Lung microvascular endothelial cell (primary cell): Measurements from ENCODE around the gene ZNF217. TPM values are rescaled to one million over a fixed set of nuclear protein-coding genes. Genes with fewer than 3 reads are reported as not detected.
A peak's percentile ranks its signal among the peaks of the same experiment; 100 is the strongest.
"Not testable (repeated sequence)": the region's sequence is repeated elsewhere in the genome, so short reads cannot be mapped to it uniquely, and the experiment has no call there.

ENCODE experiments used
- DNase-seq, 2 donors: peaks; one replicate each; pipeline versions ENCODE4 v3.0.0 to v3.0.0-alpha.2; 2010; ENCODE audit warnings: low read depth in 2 of 2
- total RNA-seq: library from RNA; depleted of rRNA; stranded (reverse); fragments of >200 nt; gene quantifications from 2 replicates; pipeline ENCODE4 v1.2.1, GENCODE V29; 2014

Gene ZNF217
- total RNA-seq, 1 donor from 2014 or later = 9.7 TPM

DNA sequence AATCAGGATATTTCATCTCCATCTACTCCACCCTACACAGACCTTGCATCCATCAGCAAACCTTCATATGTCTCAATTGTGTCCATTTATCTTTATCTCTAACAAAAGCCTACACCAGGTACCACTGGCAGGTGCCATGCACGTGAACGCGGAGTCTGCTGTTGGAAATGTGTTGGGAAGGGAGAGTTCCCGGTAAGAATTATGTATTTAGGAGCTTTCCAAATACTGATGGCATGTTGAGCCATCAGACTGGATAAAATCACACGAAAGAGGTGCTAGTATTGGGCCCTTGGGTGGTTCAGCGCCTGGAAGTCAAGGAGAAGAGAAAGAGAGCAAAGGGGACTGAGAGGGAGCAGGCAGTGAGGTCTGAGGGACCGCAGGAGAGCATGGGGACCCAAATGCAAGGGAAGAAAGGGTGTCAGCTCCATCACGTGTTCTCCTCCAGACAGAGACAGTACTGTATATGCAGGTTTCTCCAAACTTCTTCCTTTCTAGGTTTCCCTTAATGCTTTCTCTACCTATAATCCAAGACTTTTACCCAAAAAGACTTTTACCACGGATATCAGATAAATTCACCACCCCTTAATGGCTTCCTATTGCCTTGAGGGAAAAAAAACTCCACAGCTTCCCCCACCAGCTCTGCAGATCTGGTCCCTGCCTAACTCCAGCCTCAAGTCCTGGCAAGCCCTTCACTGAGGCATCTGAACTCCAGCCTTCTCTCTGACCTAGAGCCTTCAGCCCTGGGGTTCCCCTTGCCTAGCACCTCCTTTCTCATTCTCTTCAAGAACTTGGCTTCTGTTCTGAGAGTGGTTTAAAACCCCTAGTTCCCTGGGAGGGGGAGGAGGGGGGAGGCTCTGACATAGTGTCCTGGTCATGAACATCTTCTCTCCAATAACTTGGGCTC, 4.8 kb upstream of the ZNF217 start:
- DNase-seq = no peak

DNA sequence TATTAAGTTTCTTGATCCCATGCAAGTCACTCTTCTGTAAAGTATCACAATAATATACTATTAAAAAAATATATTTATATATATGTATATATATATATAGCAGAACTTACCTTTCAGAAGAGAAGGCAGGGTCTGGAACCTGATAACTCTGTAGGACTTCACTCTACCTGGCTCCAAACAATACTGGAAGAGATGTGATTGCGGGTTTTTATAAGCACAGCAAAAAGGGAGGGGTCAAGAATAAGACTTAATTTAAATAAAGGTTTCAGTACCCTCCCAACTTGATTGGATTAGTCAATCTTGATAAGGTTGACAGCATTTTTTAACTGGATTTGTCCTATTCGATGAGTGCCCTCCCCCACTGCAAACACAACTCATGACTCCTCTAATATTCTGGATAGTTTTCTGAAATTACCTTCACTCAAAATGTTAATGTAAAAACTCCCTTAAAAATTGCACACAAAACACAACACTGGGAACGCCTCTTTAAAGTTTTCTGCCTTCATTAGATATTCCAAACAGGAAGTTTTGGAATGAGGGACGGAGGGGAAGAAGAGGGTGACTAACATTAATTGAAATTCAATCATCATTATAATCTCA, 4.0 kb upstream of the ZNF217 start:
- no peak for DNase-seq

DNA sequence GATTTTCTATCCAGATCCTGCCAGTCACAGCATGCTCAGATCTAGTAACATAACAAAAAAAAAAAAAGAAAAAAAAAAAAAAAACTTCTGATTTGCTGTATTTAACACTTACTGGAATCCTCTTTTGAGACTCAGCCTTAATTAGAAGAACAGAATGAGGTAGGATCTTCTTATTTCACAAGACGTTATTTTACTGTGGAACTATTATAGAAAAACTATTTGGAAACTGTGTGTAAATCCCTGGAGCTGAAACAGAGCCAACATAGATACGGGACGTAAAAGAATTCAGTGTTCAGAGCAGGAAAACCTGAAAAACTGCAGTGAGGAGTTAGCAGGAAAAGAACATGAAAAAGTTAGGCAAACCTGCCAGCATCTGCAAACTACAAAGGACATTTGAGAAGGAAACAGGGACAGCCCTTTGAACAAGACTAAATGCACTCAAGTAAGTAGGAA, 3.4 kb upstream of the ZNF217 start:
- DNase-seq = peak in 1 of 2 donors; percentile 55

DNA sequence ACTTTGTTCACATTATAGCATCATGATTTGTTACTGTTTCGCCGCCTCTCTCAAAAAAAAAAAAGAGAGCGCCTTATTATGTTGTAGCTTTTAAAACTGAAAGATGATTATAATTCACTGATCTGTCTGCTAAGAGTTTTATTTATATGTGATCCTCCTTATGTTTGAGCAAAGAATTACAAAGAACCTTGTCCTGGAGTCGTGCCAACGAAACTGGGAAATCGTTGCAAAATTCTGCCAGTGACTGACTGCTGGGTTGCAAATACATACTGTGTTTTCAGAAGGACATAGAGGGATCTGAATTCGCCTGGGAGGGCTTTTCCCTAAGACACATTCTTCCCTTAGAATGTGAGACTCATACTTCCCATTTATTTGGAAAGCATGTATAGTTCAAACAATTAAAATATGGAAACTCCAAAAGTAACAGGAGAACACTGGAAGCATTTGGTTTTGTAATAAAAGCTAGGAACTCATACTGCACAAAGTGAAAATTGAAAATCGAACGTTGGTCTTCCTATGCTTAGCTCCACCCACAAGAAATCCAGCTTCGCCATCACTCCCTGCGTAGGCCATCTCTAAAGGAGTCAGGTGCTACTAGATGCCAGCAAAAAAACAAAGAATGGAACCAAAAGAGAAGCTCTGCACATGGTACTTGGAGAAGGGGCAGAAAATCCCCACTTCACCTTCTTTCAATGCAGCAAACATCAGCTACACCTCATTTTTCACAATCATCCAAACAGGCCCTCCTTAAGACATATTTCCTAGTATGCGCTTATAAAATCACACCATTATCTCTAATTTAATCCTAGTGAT, 2.8 kb upstream of the ZNF217 start:
- peak in 1 of 2 donors; percentile 26 for DNase-seq

DNA sequence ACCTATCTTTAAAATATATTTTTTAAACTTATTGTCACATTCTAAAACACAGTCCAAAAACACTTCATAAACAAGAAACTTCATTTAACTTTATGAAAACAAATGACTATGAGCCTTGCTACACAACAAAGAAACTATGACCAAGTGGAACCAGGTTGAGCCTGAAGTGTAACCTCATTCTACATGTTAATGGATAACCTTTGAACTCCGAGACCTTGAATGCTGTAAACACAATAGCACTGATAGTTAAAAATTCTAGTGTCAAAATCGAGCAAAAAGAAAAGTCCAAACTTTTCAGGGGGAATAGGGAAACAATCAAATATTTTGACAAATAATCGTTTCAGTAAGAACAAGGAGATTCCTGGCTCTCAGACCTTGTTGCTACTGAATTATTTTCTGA, 2.1 kb upstream of the ZNF217 start:
- not testable (repeated sequence) for DNase-seq

DNA sequence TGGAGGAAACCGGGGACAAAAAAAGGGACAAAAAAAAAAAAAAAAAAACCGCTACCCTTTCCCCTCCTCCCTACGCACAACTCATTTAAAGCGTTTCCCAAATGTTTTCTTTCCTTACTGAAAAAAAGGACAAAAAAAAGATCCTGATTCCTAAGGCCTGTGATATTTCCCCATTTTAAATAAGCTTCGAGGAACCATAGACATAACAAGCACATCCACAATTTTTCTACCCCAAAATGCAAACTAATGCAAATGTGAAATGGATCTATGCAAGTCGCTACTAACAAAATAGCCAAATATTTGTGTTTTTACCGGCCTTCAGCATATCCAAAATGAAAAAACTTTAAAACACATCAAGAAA, 1.4 kb upstream of the ZNF217 start:
- no peak for DNase-seq

DNA sequence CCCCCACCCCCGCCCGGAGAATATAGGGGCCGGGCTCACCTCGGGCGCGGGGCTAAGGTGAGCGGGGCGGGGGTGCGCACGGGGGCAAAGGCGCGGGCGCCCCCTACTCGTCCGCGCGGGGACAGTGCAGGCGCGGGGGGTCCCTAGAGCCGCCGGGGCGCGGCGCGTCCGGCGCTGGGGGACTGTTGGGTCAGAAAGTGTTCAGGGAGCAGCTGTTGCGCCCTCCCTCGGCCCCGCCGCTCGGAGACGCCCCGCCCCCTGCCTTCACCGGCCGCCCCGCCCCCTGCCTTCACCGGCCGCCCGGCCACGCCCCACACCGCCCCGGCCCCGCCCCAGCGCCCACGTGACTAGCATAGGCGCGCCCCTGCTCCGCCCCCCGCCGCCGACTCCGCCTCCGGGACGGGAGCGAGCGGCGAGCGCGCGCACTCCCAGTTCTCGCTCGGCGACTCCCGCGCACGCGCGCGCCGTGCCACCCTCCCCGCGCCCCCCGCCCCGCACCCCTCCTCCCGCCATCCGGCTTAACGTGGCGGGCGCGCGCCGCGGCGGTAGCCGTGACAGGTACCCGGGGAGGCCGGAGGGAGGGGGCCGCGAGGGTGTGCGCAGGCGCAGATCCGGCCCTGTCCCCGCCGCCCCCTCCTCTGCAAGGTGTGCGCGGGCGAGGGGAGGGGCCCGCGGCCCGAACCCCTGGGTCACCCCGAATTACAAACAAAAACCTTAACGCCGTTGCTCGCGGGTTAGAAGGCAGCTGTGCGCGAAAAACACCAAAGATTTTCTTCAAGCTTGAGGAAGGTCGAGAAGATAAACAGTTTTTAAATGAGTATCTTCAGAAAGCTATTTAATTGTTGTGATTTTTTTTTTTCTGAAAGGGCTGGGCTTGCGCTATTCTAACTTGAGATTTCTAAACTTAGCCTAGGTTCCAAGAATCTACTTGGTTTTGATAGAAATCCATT, 704 bp upstream of the ZNF217 start:
- DNase-seq = peak; percentile 95 to 98

DNA sequence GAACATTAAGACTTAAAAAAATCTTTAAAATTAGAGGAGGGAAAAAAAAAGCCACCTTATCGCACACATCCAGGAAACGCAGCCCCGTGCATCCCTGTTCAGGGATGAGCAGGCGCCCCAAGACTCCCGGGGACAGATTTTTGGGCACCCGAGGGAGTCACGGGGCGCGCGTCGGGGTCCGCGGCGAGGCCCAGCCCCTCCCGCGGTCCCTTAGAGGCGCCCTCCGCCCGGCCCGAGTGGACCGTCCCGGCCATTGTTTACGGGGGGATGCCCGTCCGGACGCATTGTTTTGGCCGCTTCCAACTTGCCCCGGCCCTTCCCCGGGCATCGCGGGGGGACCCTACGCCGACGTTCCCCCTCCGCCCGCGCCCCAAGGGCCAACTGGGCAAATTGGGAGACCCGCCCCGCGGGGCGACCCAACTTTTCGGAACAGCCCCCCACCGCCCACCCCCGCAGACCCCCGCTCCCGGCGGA, 610 bp downstream of the ZNF217 start:
- DNase-seq = peak; percentile 34

DNA sequence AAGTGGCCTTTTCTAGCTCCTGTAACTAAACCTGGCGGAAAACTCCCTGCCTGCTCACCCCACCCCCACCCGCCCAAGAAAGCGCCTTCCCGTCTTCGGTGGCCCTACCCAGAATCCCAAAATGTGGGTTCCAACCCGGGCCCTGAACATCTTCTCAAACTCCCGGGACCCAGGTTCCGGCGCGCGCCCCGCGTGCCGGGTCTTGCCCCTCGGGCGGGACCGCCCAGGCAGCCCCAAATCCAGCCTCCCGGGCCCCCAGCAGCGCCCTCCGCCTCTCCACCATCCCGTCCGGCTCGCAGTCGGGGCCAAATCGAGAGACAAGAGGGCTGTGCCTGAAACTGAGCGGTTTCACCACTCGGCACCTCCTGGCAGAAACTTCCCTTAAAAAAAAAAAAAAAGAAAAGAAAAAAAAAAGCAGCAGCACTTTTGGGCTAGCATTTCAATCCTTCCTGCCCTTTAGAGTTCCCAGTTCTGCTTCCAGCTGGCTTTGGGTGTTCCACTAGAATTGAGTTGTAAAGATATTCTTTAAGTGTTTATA, 1.1 kb downstream of the ZNF217 start:
- peak; percentile 50 to 63 for DNase-seq

DNA sequence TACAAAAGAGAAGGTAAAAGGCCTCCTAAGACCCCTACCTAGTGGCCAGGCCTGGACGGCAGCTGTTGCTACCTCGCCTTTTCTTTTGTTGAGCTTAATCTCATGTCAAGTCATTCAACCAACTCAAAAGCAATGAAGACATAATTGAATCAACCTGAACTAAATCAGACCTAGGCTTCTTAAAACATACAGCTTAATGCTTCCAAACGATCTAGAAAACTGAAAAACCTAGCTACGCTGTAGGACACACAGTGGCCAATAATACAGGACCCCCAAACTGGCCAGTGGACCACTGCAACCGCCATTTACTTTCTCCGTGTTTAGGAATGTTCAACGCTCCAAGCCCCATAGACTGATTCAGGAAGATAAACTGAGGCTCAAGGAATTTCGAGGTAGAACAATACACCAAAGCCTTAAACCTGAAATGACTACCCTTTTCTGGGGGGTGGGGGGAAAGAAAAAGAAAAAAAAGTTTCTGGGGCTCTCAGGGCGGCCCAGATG, 1.6 kb downstream of the ZNF217 start:
- peak in 1 of 2 donors; percentile 21 for DNase-seq

DNA sequence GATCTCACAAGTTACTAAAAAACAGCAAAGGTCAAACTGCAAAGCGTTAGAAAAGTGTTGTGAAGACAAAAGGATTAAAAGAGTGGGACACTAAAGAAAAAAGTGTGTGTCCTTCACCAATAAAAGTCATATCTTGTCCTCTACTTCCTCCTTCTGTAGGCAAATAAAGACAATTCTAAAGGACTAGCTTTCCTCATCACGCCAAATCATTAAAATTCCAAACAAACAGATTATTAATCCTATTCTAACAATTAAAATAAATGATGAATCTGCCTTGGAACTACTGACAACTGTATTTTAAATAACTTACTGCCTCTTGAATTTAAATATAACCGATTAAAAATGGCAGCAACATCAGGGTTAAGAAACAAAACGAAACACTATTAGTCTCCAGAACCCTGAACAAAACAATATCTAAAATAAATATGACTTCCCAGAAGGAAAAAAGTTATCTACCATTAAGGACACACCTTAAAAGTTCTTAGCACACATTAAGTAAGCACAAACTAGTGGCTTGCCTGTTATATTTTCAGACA, 2.4 kb downstream of the ZNF217 start:
- not testable (repeated sequence) for DNase-seq

DNA sequence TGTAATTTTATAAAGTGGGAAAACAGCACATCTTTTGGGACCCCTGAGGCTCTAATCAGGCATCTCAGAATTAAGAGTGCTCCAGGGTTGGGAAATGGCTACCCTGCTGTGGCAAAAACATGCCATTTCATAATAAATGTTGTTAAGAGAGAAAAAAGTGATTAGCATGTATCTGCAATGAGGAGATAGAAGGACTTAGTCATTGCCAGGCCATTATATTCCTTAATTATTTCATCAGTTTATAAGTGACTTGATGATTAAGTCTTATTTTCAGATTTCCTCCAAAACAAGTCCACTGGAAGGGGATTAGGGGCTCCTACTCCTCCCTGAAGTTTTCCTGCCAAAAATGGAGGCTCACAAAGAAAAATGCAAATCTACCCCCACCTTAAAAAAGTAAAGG, 3.0 kb downstream of the ZNF217 start:
- DNase-seq = not testable (repeated sequence)

DNA sequence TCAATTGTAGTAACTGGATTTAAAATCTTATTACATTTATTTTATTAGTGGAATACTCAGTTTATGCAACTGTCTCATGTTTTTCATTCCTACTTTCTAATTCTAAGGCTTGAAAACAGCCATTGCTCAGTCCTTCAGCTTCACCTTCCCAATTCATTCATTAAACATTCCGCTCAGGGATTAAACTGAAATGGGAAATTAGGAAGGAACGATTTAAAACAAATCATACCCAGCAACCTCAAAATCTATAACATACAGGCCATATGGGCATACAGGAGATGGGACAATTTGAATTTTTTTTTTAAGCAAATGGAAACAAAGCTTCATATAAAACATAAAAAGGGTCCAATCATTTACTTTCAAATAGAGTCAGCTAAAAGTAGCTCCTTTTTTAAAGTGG, 3.5 kb downstream of the ZNF217 start:
- DNase-seq = not testable (repeated sequence)

DNA sequence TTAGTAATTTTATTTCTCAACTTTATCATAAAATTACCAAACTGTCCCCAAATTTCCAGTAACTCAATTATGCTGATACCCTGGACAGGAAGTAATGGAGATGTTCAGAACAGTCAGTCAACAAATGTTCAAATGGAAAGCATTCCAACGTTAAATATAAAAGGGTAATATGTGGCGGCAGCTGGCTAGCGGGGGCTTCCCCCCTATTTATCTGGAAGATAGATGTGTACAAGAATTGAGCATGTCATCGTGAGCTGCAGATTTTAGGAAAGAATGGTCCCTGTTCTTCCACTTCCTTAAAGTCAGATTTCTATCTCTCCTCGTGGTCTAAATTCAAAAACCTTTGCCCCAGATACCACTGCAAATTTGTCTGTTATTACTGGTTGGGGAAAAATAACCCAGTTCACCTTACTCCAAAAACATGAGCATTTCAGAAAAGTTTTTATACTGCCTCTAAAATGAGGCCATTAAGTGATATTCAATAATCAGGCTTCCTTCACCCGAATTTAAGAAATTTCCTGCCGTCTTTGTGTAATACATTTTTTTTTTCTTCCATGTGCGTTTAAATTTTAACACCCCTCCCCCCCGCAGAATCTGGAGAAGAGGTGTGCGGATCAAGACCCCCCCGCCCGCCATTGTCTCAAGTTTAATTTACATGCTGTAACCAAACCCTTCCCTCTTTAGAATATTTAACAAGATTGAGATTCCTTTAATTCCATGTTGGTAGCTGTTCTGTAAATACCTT, 4.1 kb downstream of the ZNF217 start:
- not testable (repeated sequence) for DNase-seq

DNA sequence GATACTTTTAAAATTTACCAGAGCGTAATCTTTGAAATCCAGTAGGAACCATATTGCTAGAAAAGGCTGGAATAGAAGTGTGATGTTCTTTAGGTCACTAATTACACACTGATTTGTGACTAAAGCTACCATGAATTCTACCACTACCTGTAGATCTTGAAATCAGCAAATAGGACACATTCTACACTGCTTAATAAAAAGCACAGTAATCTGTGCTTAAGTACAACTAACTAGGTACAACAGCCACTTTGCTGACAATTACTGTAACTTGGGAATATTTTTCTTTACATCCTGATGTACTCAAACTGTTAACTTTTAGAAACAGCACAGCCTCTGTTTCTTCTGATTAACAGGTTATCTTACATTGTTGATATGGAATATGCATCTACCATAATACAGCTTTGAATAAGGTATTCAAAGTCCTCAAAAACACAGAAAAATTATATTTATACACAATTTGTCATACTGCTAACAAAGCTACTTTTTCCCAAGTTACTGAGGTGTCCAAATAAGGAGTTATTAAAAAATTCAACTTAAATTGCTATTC, 6.4 kb downstream of the ZNF217 start:
- not testable (repeated sequence) for DNase-seq

DNA sequence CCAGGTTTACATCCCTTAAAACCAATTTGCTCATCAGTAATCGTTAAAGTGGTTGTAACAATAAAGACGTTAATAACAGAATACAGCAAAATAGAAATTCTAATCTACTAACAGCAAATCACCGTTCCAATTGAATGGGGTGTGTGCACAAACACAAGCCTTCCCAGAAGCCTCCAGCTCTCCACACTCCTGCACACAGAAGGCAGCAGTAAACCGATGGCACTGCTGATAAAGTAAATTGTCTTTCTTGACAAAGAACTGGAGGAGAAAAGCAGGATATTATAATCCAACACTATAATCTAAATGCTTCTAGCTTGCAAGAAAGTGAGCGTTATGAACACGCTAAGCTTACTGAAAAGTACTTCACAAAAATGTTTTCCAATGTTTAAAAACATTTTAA, 7.0 kb downstream of the ZNF217 start:
- DNase-seq = no peak

DNA sequence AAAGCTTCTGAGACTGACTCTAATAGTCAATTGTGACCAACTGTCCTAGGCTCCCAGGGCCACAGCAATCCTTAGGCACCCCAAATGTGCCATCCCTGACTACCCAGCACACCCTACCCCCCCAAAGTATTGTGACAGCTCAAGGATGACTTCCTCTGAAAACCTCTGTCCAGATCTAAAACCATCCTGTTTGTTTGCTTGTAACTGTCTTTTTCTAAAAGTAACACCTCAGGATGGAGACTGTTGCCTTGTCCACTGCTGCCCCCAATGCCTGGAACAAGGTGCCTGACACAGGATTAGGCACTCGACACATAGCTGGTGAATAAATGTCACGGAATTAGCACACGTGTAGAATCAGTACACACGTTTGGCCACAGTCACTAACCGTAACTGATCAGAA, 7.7 kb downstream of the ZNF217 start:
- not testable (repeated sequence) for DNase-seq

DNA sequence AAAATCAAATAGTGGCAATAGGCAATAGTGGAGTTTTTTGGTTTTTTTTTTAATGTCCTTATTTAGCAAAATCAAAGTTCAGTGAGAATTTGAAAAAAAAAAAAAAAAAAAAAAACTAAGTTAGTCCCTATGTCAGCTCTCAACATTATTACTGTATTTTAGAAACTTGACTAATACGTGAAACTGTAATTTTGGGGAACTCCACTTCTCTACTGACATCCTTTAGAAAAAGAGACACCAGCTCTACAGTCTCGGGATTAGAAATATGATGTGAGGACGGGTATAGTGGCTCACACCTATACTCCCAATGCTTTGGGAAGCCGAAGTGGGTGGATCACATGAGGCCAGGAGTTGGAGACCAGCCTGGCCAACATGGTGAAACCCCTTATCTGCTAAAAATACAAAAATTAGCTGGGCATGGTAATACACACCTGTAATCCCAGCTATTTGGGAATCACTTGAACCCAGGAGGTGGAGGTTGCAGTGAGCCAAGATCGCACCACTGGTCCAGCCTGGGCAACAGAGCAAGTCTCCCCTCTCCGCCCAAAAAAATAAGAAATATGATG, 8.6 kb downstream of the ZNF217 start:
- DNase-seq = not testable (repeated sequence)

DNA sequence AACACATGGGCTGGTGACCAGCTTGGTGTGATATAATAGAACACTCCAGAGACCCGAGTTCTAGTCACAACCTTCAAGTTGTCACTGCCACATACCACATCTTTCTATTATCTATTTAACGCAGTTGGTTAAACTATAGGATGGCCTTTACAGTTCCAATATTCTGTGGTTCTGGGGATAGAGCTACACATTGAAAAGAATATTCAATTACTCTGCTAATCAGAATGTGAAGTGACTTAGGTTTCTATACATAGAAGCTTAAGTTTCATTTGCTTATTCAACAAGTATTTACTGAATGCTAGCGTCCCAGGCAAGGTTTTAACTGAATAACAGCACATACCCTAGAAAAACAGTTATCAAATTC, 9.1 kb downstream of the ZNF217 start:
- DNase-seq = not testable (repeated sequence)
